ENCODE data around the gene MAPK9. TPM values are rescaled to one million over a fixed set of nuclear protein-coding genes. Genes with fewer than 3 reads are reported as not detected.

Gene MAPK9
- total RNA-seq, 1 donor from 2014 or later = 36.1 TPM

- H3K9me3 Mint-ChIP-seq = peaks cover 15% of the 10 kb centered on the region
- DNase-seq (ENCODE audit: low read depth, low spot score) = no peak
- H3K4me3 Mint-ChIP-seq = no peak overlapping the region
- TF ChIP-seq, protein P1, sequence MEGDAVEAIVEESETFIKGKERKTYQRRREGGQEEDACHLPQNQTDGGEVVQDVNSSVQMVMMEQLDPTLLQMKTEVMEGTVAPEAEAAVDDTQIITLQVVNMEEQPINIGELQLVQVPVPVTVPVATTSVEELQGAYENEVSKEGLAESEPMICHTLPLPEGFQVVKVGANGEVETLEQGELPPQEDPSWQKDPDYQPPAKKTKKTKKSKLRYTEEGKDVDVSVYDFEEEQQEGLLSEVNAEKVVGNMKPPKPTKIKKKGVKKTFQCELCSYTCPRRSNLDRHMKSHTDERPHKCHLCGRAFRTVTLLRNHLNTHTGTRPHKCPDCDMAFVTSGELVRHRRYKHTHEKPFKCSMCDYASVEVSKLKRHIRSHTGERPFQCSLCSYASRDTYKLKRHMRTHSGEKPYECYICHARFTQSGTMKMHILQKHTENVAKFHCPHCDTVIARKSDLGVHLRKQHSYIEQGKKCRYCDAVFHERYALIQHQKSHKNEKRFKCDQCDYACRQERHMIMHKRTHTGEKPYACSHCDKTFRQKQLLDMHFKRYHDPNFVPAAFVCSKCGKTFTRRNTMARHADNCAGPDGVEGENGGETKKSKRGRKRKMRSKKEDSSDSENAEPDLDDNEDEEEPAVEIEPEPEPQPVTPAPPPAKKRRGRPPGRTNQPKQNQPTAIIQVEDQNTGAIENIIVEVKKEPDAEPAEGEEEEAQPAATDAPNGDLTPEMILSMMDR (conservative IDR thresholded peaks at IDR 0.05) = no peak
- no peaks in the 10 kb centered on the region for H3K27me3 Mint-ChIP-seq (ENCODE audit: low read depth)
- peaks cover 8% of the 10 kb centered on the region for H3K36me3 Mint-ChIP-seq (ENCODE audit: low read depth)
- H3K27ac Mint-ChIP-seq (ENCODE audit: unreplicated experiment) = no peak overlapping the region
- no peaks in the 10 kb centered on the region for H3K4me1 Mint-ChIP-seq
Observed at GRCh38 chr5:180215783-180216630, 75.9 kb downstream of the MAPK9 start.

DNA sequence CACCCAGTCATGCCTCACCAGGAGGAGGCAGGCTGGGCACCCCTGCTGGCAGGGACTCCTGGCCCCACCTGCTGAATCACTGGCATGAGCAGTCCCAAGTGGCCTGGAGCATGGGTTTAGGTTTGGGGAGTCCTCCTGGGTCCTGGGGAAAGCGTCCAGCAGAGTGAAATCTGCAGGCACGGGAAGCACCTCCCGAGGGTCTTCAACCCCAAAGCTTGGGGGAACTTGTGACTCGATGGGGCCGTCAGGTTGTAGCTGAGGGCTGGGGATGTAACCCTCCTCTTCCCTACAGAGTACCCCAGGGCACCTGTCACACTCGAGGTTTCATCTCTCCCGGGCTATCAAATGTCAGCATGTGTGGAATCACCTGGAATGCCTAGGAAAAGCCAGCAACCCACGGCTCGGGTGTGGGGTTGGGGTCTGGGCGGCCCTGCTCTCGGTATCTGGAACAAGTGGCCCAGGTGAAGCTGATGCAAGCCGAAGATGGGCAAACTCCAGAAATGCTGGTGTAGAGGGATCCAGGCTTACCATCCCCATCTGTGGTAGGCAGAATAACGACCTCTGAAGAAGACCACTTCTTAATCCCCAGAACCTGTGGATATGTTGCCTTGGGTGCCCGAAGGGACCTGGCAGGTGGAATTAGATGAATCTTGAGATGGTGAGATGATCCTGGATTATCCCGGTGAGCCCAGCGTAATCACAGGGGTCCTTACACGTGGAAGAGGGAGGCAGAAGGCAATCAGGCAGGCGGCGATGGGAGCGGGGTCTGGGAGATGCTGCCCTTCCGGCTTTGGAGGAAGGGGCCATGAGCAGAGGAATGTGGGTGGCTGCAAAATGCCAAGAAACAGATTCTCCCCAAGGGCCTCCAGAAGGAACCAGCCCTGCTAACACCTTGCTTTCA is 76.8 kb downstream of the MAPK9 start:
- Mint-ChIP-seq H3K4me3 (no peak overlapping the region), H3K27ac (ENCODE audit: unreplicated experiment) (peak overlapping the region; percentile 38), H3K4me1 (no peaks in the 10 kb centered on the region), H3K36me3 (ENCODE audit: low read depth) (peaks cover 5% of the 10 kb centered on the region), H3K9me3 (peaks cover 14% of the 10 kb centered on the region), H3K27me3 (ENCODE audit: low read depth) (no peaks in the 10 kb centered on the region)
- no peak for DNase-seq (ENCODE audit: low read depth, low spot score)
- TF ChIP-seq, protein P1 (conservative IDR thresholded peaks at IDR 0.05) = no peak

DNA sequence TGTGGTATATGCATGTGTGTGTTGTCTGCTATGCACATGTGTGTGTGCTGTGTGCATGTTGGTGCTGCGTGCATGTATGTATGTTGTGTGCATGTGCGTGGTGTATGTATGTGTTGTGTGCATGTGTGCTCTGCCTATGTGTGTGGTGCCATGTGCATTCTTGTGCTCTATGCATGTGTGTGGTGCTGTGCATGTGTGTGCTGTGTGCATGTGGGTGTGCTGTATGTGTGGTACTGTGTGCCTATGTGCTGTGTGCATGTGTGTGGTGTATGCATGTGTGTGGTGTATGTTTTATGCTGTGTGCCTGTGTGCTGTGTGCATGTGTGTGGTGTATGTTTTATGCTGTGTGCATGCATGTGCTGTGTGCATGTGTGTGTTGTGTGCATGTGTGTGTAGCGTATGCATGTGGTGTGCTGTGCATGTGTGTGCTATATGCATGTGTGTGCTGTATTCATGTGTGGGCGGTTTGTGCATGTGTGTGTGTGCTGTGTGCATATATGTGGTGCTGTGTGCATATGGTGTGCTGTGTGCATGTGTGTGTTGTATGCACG is 78.2 kb downstream of the MAPK9 start:
- no peaks in the 10 kb centered on the region for H3K36me3 Mint-ChIP-seq (ENCODE audit: low read depth)
- H3K4me1 Mint-ChIP-seq = no peaks in the 10 kb centered on the region
- no peak overlapping the region for H3K4me3 Mint-ChIP-seq
- peaks cover 9% of the 10 kb centered on the region for H3K9me3 Mint-ChIP-seq
- H3K27me3 Mint-ChIP-seq (ENCODE audit: low read depth) = no peaks in the 10 kb centered on the region
- TF ChIP-seq, protein P1 (conservative IDR thresholded peaks at IDR 0.05) = no peak
- H3K27ac Mint-ChIP-seq (ENCODE audit: unreplicated experiment) = no peak overlapping the region
- no peak for DNase-seq (ENCODE audit: low read depth, low spot score)

DNA sequence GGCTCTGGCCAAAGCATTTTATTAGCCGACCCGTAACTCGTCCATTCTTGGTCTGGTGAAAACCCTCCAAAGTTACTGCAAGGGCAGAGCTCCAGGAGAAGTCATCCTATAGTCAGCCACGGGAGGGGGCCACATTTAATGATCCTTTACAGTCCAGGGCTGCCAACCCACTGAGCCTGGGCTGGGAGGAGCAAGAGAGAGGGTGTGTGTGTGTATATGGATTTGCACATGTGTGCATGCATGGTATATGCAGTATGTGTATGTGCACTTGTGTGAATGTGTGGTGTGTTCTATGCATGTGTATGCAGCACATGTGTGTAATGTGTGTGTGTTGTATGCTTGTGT is 78.7 kb downstream of the MAPK9 start:
- Mint-ChIP-seq H3K36me3 (ENCODE audit: low read depth) (no peaks in the 10 kb centered on the region), H3K4me3 (no peak overlapping the region), H3K4me1 (peaks cover 4% of the 10 kb centered on the region), H3K9me3 (peaks cover 4% of the 10 kb centered on the region), H3K27ac (ENCODE audit: unreplicated experiment) (no peak overlapping the region), H3K27me3 (ENCODE audit: low read depth) (peaks cover 3% of the 10 kb centered on the region)
- no peak for DNase-seq (ENCODE audit: low read depth, low spot score)
- TF ChIP-seq, protein P1 (conservative IDR thresholded peaks at IDR 0.05) = no peak

DNA sequence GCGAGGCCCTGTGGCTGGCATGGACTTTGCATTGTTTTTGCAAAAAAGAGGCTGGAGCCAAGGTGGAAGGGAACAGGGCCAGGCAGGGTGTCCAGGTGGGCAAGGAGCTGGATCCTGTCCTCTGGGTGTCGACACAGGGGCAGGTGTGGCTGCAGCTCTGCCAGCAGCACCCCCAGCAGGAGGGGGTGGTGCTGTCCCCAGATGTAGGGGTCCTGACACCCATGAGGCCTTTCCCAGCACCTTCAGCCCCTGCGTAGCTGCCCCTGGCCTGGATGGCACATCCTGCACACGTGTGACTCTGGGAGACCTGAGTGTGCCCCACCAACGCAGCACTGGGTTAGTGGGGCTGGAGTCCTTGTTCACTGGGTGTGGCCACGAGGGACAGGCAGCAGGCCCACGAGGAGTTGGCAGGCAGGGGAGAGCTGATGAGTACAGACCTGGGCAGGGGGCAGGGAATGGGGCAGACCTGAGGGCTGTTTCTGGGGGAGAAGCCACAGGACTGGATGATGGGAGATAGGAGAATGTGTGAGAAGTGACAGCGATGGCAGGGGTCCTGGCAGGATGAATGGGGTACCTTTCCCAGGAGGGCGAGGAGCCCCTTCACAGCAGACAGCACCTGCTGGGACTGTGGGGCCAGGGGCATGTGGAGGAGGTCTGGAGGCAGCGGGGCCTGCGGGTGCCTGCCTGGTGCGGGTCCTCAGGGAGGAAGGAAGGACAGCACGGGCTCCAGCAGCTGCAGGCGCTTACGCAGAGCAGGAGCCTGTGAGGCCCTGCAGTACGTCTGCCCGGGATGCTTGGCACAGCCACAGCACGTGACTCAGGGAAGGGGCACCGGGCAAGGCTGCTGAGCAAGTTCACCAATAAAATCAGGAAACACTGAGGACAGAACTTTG is 79.3 kb downstream of the MAPK9 start:
- H3K36me3 Mint-ChIP-seq (ENCODE audit: low read depth) = no peaks in the 10 kb centered on the region
- no peak overlapping the region for H3K27ac Mint-ChIP-seq (ENCODE audit: unreplicated experiment)
- peaks cover 5% of the 10 kb centered on the region for H3K27me3 Mint-ChIP-seq (ENCODE audit: low read depth)
- TF ChIP-seq, protein P1 (conservative IDR thresholded peaks at IDR 0.05) = no peak
- no peak for DNase-seq (ENCODE audit: low read depth, low spot score)
- H3K9me3 Mint-ChIP-seq = no peaks in the 10 kb centered on the region
- H3K4me3 Mint-ChIP-seq = peak overlapping the region; percentile 19
- peaks cover 6% of the 10 kb centered on the region for H3K4me1 Mint-ChIP-seq

Measured in neural crest cell (in vitro differentiated cells).